ENCODE measurements around the gene GABRD.
A peak's percentile ranks its signal among the peaks of the same experiment; 100 is the strongest.

The GABRD gene

GRCh38 chr1:2042830-2043773 is 24.0 kb downstream of the GABRD start:
- DNase-seq, result no peak

DNA sequence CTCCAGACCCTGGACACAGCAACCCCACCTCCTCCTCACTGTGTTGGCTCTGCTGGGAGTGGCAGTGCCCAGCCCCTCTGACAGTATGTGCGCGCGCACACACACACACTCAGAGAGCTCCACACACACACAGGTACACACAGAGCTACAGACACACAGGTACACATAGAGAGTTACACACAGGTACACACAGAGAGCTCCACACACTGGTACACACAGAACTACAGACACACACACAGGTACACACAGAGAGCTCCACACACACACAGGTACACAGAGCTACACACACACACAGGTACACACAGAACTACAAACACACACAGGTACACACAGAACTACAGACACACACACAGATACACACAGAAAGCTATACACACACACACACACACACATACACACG is 24.7 kb downstream of the GABRD start:
- no peak for DNase-seq

GRCh38 chr1:2044510-2045319 is 25.6 kb downstream of the GABRD start:
- DNase-seq, result peak; percentile 82

- peak; percentile 59 for DNase-seq
Observed at GRCh38 chr1:2045468-2046173, 26.5 kb downstream of the GABRD start.

DNA sequence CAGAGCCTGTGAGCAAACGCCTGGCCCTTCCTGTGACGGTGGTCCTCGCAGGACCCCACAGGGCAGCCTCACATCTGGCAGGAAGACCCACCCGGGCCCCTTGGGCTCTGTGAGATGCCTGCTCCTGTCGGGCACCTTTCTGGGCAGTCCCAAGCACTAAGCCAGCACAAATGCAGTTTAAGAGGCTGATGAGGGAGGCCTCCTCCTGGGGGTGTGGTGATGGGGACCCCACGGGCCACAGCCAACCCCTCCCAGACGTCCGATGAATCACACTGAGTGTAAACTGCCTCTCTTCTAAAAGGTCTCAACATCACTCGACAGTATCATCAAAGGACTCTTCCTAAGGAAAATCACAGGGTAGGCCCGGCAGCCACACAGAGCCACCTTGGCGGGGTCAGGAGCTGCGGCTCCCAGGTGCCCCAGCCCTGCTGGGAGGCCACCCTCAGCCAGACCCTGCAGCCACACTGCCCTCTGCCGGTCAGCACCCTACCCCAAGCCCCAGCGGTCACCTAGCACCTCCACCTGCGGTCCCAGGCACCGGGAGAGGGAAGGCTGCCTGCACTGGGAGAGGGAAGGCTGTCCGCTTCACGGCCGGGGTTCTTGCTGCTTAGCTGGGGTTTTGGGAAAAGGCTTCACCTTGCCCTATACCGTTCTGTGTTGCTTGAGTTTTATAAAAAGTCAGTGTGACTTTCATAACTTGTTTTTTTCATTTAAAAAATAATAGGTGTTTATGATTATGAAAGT is 27.2 kb downstream of the GABRD start:
- no peak for DNase-seq

DNA sequence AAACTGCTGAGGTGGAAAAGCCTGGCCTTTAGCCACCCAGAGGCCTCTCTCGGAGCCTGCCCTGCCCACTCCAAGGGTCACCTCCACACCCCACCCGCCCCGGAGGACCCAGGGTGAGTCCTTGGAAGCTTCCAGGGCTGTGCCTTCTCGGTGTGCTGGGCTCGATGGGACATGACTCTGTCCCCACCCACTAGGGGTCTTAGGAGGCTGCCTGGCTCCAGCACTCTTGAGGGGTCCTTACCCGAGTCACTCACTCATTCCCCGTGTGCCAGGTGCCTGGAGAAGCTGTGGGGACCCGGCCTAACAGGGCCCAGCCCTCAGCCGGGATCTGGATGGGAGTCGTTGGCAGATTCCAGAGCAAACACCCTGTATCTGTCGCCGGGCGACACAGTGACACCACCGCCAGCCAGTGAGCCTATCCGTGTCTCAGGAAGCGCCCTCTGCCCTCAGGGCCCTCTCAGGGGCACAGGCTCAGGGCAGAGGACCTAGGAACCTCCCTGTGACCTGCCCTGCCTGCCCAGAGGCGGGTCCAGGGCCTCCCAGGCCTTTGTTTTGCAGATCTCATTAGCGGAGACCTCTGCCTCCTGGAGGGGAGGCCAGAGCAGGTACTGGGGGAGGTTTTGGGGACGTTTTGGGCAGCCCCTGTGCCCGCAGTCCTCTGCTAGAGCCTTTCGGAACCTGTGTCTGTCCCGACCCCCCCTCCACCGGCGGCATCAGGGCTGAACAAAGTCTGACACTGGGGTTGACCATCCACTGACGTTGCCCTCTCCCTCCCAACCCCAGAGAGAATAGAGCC is 28.0 kb downstream of the GABRD start:
- no peak for DNase-seq

DNA sequence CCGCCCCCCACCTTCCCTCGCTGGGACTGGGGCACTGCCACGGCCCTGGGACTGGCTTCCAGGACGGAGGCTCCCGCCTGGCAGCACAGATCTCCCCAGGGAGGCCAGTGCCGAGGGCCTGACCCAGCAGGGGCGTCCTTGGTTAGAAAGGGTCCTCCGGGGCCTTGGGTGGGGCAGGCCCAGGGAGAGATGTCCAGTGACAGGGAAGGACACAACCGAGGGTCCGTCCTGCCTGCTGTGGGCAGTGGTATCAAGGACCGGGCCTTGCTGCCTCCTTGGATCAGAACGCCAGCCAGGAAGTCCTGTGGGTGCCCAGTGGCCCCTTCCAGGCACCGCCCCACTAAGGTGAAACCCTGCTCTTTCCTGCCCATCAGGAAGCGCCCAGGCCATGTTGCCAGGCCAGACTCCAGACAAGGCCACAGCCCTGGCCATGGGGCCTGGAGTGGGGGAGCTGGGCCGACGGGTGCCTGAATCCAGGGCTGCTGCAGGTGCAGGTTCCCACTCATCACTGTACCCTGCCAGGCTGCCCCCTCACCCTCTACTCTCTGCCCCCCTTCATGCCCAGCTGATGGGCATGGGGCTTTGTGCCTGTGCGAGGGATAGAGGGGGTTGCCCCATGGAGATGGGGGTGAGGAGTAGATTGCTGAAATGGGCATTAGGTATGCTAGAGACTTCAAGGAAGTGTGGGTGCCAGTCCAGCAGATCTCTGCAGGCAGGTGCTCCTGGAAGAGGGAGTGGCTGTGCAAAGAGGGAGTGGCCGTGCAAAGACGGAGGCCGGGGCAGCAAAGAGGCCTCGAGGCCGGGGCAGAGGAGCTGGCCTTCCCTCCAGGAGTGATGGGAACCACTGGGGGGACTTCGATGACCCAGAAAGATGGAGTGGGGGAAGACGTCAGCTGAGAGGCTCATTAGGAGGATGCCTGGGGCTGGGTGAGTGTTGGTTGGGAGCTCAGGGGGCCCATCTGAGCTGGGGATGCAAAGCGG is 28.9 kb downstream of the GABRD start:
- no peak for DNase-seq

GRCh38 chr1:2049225-2049717 is 30.1 kb downstream of the GABRD start:
- no peak for DNase-seq

DNA sequence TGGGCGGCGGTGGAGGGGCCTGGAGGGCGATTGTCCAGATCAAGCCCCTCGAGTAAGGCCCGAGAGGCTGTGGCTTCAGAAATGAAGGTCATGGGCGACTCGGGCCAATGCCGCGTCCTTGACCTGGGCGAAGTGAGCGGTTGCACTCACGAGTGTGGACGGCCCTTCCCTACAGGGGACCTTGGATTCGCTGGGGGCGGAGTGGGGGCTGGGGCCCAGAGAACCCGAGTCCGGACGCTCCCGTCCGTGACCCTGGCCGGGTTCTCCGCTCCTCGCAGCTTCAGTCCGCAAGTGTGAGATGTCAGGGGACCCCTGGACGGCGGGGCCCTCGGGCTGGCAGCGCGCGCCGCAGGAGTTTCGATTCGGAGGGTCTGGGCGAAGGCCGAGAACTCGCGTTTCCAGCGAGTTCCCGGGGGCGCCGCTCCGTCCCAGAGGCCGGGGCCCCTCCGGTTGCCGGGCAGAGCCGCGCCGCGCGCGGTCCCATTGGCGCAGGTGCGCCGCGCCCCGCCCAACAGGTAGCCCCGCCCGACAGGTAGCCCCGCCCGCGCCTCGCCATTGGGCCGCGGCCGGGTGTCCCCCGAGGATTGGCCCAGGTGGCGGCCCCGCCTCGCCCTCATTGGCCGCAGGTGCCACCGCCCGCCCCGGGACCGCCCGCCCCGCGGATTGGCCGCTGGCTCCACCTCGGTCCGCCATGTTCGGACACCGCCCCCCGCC is 30.7 kb downstream of the GABRD start, which contains the start of gene PRKCZ:
Gene PRKCZ, plus strand, starts transcription at position 694 of the 714 bp plus-strand sequence. CDS start 220 bp downstream, outside the sequence.
- peak; percentile 66 for DNase-seq

GRCh38 chr1:2050461-2050792 is 31.3 kb downstream of the GABRD start:
- DNase-seq, result no peak

DNA sequence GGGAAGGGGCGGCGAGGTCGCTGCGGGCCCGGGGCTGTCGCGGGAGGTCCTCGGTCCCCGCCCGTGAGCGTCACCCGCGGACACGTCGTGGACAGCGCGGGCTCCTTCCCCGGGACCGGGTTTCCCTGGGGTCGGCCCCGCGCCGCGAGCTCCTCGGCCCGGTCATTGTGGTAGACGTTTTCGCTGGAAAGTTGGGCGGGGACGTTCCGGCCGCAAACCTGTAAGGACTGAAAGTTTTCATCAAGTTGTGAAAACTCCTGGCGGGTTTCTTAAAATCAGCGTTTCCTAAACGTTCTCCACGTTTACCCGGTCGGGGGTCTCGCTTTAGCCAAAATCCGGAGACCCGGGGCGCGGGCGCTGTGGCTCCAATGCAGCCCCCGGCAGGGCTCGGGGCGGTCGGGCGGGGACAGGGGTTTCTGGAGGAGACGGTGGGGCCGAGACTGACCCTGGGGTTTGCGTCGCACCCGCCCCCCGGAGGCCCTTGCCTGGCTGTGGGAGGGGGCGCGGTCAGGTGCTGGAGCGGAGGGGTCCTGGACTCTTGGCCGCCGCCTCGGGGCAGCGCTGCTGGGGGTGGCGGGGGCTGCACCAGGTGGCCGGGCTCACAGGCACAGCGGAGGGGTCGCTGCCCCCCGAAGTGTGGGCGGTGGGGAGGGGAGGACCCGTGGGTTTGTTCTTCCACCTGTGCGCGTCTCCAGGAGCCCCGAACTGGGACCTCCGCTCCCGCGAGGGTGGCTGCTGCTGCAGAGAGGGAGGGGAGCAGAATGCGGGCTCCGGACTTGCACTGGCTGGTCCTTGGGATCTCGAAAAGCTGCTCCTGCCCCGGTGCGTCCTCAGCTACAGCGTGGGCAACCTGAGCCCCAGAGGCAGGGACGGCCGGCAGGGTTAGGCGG is 31.9 kb downstream of the GABRD start:
- no peak for DNase-seq

DNA sequence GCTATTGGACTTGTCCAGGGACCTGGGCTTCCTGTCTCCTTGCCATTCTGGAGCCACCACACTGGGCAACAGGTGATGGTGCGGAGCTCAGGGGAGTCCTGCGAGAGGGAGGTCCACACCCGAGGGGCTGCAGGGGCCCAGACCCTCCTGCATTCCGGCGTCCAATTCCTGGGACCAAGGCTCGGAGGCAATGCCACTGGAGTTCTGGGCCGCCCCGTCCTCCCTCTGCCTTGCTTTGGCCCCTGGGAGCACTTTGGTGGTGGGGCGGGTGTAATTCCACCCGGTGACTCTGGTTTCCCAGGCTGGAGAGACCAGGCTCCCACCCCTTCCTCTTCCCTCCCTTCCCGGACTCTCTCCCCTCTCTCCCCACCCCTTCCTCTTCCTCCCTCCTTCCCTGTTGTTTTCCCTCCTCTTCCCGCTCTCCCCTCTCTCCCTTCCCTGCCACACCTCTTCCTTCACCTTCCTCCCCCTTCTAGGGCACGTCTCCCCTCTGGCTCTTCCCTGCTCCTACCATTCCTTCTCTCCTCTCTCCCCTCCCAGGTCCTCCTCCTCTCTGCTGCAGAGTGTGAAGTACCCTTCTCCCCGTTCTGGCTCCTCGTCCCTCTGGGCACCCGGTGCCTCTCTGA is 33.0 kb downstream of the GABRD start:
- DNase-seq, result no peak

DNA sequence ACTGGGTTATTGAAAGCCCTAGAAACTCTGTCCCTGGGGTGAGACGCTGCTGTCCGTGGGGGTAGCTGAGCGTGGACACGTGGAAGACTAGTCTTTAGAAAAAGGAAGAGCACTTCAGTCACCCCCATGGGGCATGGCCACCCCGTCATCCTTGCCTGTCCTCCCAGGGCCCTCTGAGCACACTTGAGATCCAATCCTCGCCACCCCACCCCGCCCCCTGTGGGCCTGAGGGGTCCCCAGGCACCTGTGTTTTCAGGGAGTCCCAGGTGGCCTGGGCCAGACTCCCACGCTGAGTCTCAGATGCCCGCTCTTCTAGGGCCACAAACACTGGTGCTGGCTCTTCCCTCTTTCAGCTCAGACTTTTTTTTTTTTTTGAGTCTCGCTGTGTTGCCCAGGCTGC is 33.6 kb downstream of the GABRD start:
- no peak for DNase-seq

GRCh38 chr1:2053217-2053616 is 34.1 kb downstream of the GABRD start:
- no peak for DNase-seq

DNA sequence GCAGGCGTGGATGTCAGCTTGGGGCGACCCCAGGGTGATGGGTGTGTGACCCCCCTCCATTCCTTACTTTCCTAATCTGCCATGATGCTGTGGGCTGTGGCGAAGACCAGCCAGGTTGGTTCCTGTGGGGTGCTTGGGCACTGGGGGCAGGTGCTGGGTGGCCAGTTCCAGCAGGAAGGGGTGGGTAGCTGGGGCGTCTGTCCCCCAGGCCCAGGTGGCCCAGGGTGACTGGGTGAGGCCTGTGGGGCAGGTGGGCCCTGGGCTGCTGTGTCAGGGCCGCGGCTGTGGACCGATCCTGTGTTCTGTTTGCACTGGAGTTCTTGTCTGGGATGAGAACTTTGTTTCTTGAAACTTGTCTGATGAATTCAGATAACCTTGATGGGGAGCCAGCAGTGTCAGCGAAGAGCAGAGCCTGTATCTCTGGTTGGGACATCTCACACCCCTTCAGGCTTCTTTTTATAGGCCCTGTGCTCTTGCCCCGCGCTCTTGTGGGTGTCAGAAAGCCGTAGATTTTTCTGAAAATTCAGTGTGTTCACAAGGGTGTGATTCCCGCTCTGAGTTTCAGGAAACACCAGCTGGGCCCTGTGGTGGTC is 34.7 kb downstream of the GABRD start:
- DNase-seq, result no peak

- DNase-seq, result no peak
Observed at GRCh38 chr1:2054560-2054959, 35.4 kb downstream of the GABRD start.

GRCh38 chr1:2055911-2056575 is 36.9 kb downstream of the GABRD start:
- DNase-seq, result no peak

Measured in femur (tissue), 1 donor.